Measurements from ENCODE around the gene CDKL5.

DNA sequence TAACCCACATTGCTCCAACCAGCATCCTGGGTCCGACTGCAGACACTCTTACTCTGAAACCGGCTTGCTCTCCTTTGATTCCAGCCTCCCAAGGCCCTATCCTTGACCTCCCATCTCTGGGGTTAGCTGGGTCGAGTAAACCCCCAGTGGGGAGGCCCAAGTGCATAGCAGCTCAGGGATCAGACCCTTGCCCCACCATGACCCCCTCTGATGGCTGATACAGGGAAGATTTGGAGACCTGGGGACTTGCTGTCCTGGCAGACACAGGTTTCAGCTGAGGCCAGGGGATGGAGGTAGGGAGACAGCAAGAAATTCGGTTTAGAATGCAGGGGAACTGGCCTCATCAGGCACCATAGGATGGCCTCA is 23.6 kb upstream of the CDKL5 start:
- no peak for TF ChIP-seq POLR2A (IDR thresholded peaks at IDR 0.05; ENCODE audit: low read length)
- TF ChIP-seq GATA1 (IDR thresholded peaks at IDR 0.05; ENCODE audit: low read depth, low read length) = no peak
